ENCODE measurements around the gene LRRTM4.
"Not testable (repeated sequence)": the region's sequence is repeated elsewhere in the genome, so short reads cannot be mapped to it uniquely, and the experiment has no call there.

LRRTM4 gene

DNA sequence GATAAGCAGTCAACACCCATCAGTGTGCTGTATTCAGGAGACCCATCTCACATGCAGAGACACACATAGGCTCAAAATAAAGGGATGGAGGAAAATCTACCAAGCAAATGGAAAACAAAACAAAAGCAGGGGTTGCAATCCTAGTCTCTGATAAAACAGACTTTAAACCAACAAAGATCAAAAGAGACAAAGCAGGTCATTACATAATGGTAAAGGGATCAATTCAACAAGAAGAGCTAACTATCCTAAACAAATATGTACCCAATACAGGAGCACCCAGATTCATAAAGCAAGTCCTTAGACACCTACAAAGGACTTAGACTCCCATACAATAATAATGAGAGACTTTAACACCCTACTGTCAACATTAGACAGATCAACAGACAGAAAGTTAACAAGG, 358.2 kb downstream of the LRRTM4 start:
- DNase-seq (ENCODE audit: low read depth), result not testable (repeated sequence)

GRCh38 chr2:77161009-77161408, 361.2 kb downstream of the LRRTM4 start:
- DNase-seq (ENCODE audit: low read depth), result no peak

DNA sequence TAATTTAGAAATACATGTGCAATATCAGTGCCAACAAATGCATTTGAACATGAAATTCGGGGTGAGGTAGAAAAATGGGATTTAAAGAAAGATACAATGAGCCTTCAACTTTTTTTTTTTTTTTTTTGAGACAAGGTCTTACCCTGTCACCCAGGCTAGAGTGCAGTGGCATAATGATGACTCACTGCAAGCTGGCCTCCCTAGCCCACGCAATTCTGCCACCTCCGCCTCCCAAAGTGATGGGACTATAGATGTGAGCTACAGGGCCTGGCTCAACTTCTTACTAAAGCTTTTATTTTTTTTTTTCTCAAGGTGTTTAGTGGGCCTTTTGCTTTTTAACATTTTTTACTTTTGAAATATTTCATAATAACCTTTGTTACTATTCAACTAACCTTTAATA, 365.6 kb downstream of the LRRTM4 start:
- no peak for DNase-seq (ENCODE audit: low read depth)

- DNase-seq (ENCODE audit: low read depth), result no peak
Measured at GRCh38 chr2:77155511-77155910, 366.7 kb downstream of the LRRTM4 start.

DNA sequence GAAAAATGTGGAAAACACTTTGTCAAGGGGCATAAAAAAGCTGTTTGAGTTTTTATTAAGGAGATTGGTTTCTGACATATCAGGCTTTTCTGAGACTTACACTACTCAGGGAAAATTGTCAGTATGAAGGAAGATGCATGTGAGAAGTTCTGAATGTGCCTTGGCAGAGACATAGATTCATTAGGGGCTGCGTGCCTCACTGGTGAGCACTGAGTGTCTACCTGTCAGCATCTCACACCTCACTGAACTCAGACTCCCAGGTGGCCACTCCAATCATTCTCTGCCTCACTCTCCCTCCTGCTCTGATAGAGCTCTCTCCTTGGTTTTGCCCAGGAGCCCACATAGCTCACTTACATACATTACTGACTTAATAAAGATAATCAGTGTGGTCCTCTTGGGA, 372.6 kb downstream of the LRRTM4 start:
- DNase-seq (ENCODE audit: low read depth), result no peak

GRCh38 chr2:77147153-77147552, 375.0 kb downstream of the LRRTM4 start:
- no peak for DNase-seq (ENCODE audit: low read depth)

DNA sequence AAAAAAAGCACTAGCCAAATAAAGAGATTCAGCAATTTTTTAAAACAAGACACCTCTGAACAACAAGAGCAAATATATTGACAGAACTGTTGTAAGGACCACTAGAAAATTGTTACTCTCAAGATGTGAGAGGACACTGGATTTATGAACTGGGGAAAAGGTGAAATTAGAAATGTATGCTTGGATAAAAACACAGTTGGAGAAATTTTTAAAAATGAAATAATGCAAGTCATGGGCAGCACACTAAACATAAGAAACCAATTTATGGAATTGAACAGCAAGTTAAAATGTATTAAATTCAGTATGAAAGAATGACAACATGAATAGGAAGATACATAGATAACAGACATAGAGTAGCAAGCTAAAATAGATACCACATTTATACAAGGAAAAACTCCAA, 377.4 kb downstream of the LRRTM4 start:
- DNase-seq (ENCODE audit: low read depth), result no peak

GRCh38 chr2:77142141-77142540, 380.0 kb downstream of the LRRTM4 start:
- no peak for DNase-seq (ENCODE audit: low read depth)

DNA sequence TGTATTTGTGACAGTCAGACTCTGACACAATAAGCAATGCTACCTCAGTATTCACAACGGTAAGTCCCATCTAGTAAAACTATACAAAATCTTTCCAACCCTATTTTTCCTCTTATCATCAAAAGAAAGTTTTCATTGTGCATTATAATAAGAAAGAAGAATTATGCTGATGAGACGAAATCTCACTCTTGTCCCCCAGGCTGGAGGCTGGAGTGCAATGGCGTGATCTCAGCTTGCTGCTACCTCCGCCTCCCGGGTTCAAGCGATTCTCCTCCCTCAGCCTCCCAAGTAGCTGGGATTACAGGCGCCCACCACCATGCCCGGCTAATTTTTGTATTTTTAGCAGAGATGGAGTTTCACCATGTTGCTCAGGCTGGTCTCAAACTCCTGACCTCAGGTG, 393.7 kb downstream of the LRRTM4 start:
- not testable (repeated sequence) for DNase-seq (ENCODE audit: low read depth)

- no peak for DNase-seq (ENCODE audit: low read depth)
Measured at GRCh38 chr2:77127345-77127744, 394.8 kb downstream of the LRRTM4 start.

DNA sequence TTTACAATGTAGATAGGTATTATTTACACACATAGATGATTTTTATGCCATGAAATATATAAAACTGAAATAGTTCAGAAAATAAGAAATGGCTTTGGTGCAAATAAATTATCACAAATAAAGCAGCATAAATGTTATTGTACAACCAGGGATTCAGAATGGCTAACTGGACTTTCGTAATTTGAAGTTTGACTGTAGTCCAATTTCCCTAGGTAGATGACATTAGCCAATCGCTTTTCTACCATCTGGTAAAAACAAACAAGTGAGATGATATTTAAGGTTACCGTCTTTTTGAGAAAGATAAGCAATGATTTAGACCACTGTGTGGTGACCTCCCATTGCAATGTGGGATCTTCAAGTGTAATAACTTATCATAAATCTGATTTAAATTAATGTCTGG, 400.7 kb downstream of the LRRTM4 start:
- DNase-seq (ENCODE audit: low read depth), result no peak

DNA sequence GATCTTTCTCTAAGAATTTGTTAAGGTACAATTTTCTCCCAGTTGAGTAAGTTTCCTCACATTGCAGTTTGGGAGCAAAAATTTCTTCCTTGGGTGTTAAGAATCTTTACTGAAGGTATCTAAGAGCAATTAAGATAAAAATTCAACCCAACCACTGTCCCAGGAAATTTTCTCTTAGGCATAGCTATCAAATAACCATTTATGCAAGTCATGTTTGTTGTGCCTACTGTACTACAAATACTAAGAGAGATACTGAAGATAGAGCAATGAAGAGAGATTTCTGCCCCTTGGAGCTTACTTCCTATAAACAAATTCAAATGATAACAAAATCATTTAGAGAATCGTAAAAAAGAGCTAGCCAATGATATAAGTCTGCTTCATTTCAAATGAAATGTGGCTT, 402.8 kb downstream of the LRRTM4 start:
- DNase-seq (ENCODE audit: low read depth), result no peak

GRCh38 chr2:77108915-77109314, 413.3 kb downstream of the LRRTM4 start:
- DNase-seq (ENCODE audit: low read depth), result no peak

DNA sequence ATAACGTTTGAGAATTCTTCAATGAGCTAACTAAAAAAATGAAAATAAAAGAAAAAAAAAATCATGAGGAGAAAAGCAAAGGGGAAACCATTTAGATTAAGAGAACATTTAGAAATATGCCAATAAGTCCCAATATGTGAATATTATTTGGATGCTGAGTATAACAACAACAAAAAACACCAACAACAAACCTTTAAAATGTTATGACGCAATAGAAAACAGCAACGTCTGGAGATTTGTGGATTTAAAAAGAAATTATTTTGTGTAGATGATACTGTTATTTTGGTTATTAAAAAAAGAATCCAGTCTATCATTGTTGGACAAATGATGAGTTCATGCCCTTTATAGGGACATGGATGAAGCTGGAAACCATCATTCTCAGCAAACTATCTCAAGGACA, 417.2 kb downstream of the LRRTM4 start:
- no peak for DNase-seq (ENCODE audit: low read depth)

GRCh38 chr2:77104554-77104953, 417.6 kb downstream of the LRRTM4 start:
- DNase-seq (ENCODE audit: low read depth), result no peak

- DNase-seq (ENCODE audit: low read depth), result no peak
Measured at GRCh38 chr2:77102927-77103326, 419.2 kb downstream of the LRRTM4 start.

GRCh38 chr2:77101796-77102452, 420.3 kb downstream of the LRRTM4 start:
- no peak for DNase-seq (ENCODE audit: low read depth)

- DNase-seq (ENCODE audit: low read depth), result no peak
Measured at GRCh38 chr2:77099961-77100360, 422.2 kb downstream of the LRRTM4 start.

GRCh38 chr2:77095525-77095924, 426.7 kb downstream of the LRRTM4 start:
- not testable (repeated sequence) for DNase-seq (ENCODE audit: low read depth)

- no peak for DNase-seq (ENCODE audit: low read depth)
Measured at GRCh38 chr2:77095096-77095495, 427.1 kb downstream of the LRRTM4 start.

- not testable (repeated sequence) for DNase-seq (ENCODE audit: low read depth)
Measured at GRCh38 chr2:77088424-77088823, 433.8 kb downstream of the LRRTM4 start.

GRCh38 chr2:77087987-77088414, 434.2 kb downstream of the LRRTM4 start:
- DNase-seq (ENCODE audit: low read depth), result no peak

GRCh38 chr2:77086478-77086877, 435.7 kb downstream of the LRRTM4 start:
- DNase-seq (ENCODE audit: low read depth), result no peak

DNA sequence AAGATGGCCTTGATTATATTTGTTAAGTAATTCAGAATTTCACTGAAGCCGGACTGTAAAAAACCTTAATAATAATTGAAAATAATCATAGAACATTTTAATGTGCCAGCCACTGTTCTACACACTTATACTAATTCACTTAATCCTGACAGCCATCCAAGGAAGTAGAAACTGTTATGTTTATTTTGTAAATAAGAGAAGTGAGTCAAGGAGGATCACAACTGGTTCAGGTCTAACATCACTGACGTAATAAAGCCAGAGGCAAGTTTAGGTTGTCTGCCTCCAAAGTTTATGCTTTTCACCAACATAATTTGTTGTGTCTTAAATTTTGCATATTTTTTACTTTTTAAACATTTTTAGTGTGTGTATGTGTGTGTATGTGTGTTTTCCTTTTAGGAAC, 436.1 kb downstream of the LRRTM4 start:
- DNase-seq (ENCODE audit: low read depth), result no peak

DNA sequence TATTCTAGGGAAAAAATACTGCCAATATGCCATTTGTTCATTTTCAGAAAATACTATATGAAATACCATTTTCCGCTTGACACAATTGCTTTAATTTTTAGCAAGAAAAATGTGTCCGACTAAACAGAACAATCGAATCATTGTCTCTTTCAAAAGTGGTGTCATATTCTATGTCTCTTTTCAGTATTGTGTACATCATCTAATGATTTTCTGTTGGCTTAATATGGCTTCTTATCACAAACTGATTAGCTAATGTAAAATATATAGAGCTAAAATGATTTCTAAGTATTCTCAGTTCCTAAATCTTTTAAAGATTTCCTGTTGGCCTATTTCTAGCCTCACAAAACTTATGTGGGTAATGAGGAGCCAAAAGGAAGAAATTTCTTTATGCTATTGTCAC, 436.6 kb downstream of the LRRTM4 start:
- no peak for DNase-seq (ENCODE audit: low read depth)
